ENCODE data around the gene PAFAH1B1. TPM values are rescaled to one million over a fixed set of nuclear protein-coding genes. Genes with fewer than 3 reads are reported as not detected.

Gene PAFAH1B1
- total RNA-seq, 1 donor from 2014 or later, result 96.6 TPM

GRCh38 chr17:2701161-2701995 is 107.9 kb downstream of the PAFAH1B1 start:
- H3K9me3 ChIP-seq (ENCODE audit: control insufficient read depth in 3 of 3, low read length in 3 of 3), result no peaks in the 10 kb centered on the region
- H3K4me1 ChIP-seq (ENCODE audit: control insufficient read depth in 3 of 3, insufficient read depth in 3 of 3, low read length in 3 of 3), result peaks cover 16 to 30% (median 27%) of the 10 kb centered on the region in 3 donors
- H3K27me3 ChIP-seq (ENCODE audit: control insufficient read depth in 3 of 3, insufficient read depth in 3 of 3, low read length in 3 of 3), result no peaks in the 10 kb centered on the region
- no peak overlapping the region for H3K27ac ChIP-seq (ENCODE audit: low read depth, low read length)
- peaks cover 56 to 60% (median 59%) of the 10 kb centered on the region in 3 donors for H3K36me3 ChIP-seq (ENCODE audit: control insufficient read depth in 3 of 3, insufficient read depth in 3 of 3, low read length in 3 of 3)
- no peak overlapping the region for H3K4me3 ChIP-seq (ENCODE audit: low read length in 3 of 3)
- no peak overlapping the region for H3K9ac ChIP-seq (ENCODE audit: low read depth in 1 of 3, low read length in 3 of 3)

- no peak overlapping the region for H3K27ac ChIP-seq (ENCODE audit: low read depth, low read length)
These were observed 108.7 kb downstream of the PAFAH1B1 start for GRCh38 chr17:2701996-2702741.

DNA sequence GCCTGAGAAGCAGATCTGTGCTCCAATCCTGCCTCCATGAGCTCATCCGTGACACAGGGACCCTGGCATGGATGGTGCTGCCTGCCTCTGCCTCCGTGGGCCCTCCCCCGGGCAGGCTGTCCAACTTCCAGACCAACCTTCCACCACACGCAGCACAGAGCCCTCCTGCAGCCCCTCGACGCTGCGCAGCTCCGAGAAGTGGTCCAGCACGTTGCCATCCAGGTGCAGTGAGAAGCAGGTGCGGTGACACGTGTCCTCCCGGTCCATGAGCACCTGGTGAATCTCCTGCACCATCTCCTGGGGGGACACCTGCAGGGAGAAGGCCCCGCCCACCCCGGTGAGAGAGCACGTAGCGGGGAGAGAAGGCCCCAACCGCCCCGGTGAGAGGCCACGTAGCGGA is 109.7 kb downstream of the PAFAH1B1 start:
- no peak overlapping the region for H3K4me3 ChIP-seq (ENCODE audit: low read length in 3 of 3)
- no peaks in the 10 kb centered on the region for H3K9me3 ChIP-seq (ENCODE audit: control insufficient read depth in 3 of 3, low read length in 3 of 3)
- peaks cover 27 to 48% (median 45%) of the 10 kb centered on the region in 3 donors for H3K4me1 ChIP-seq (ENCODE audit: control insufficient read depth in 3 of 3, insufficient read depth in 3 of 3, low read length in 3 of 3)
- no peak overlapping the region for H3K9ac ChIP-seq (ENCODE audit: low read depth in 1 of 3, low read length in 3 of 3)
- peaks cover 39 to 44% (median 44%) of the 10 kb centered on the region in 3 donors for H3K36me3 ChIP-seq (ENCODE audit: control insufficient read depth in 3 of 3, insufficient read depth in 3 of 3, low read length in 3 of 3)
- no peak overlapping the region for H3K27ac ChIP-seq (ENCODE audit: low read depth, low read length)
- H3K27me3 ChIP-seq (ENCODE audit: control insufficient read depth in 3 of 3, insufficient read depth in 3 of 3, low read length in 3 of 3), result no peaks in the 10 kb centered on the region

More at GRCh38 chr17:2701996-2702741, 108.7 kb downstream of the PAFAH1B1 start:
- Histone ChIP-seq H3K9me3 (ENCODE audit: control insufficient read depth in 3 of 3, low read length in 3 of 3) (no peaks in the 10 kb centered on the region), H3K4me1 (ENCODE audit: control insufficient read depth in 3 of 3, insufficient read depth in 3 of 3, low read length in 3 of 3) (peaks cover 24 to 38% (median 35%) of the 10 kb centered on the region in 3 donors), H3K9ac (ENCODE audit: low read depth in 1 of 3, low read length in 3 of 3) (peak overlapping the region in 1 of 3 donors; percentile 16), H3K27me3 (ENCODE audit: control insufficient read depth in 3 of 3, insufficient read depth in 3 of 3, low read length in 3 of 3) (no peaks in the 10 kb centered on the region), H3K36me3 (ENCODE audit: control insufficient read depth in 3 of 3, insufficient read depth in 3 of 3, low read length in 3 of 3) (peaks cover 49 to 54% (median 54%) of the 10 kb centered on the region in 3 donors), H3K4me3 (ENCODE audit: low read length in 3 of 3) (no peak overlapping the region)

DNA sequence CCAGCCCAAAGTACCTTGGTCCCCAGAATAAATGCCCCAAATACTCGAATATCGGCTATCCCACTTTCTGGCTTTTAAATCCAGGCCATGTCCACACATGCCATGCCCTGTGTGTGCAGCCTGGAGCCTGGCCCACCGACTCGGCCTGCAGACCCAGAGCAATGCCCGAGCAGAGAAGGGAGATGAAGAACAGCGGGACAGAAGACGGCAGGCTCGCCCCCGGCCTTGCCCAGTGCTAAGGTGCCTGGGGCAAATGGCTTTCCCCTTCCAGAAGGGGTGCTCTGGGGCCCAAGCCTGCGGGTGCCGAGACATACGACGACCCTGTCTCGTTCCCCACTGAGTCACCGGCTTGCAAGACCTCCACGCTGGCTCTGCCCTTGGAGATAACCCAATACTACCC is 110.2 kb downstream of the PAFAH1B1 start:
- Histone ChIP-seq H3K27me3 (ENCODE audit: control insufficient read depth in 3 of 3, insufficient read depth in 3 of 3, low read length in 3 of 3) (no peaks in the 10 kb centered on the region), H3K9me3 (ENCODE audit: control insufficient read depth in 3 of 3, low read length in 3 of 3) (no peaks in the 10 kb centered on the region), H3K36me3 (ENCODE audit: control insufficient read depth in 3 of 3, insufficient read depth in 3 of 3, low read length in 3 of 3) (peaks cover 36 to 42% (median 40%) of the 10 kb centered on the region in 3 donors), H3K4me3 (ENCODE audit: low read length in 3 of 3) (no peak overlapping the region), H3K9ac (ENCODE audit: low read depth in 1 of 3, low read length in 3 of 3) (peak overlapping the region in 1 of 3 donors; percentile 16), H3K27ac (ENCODE audit: low read depth, low read length) (no peak overlapping the region), H3K4me1 (ENCODE audit: control insufficient read depth in 3 of 3, insufficient read depth in 3 of 3, low read length in 3 of 3) (peaks cover 32 to 53% (median 49%) of the 10 kb centered on the region in 3 donors)

DNA sequence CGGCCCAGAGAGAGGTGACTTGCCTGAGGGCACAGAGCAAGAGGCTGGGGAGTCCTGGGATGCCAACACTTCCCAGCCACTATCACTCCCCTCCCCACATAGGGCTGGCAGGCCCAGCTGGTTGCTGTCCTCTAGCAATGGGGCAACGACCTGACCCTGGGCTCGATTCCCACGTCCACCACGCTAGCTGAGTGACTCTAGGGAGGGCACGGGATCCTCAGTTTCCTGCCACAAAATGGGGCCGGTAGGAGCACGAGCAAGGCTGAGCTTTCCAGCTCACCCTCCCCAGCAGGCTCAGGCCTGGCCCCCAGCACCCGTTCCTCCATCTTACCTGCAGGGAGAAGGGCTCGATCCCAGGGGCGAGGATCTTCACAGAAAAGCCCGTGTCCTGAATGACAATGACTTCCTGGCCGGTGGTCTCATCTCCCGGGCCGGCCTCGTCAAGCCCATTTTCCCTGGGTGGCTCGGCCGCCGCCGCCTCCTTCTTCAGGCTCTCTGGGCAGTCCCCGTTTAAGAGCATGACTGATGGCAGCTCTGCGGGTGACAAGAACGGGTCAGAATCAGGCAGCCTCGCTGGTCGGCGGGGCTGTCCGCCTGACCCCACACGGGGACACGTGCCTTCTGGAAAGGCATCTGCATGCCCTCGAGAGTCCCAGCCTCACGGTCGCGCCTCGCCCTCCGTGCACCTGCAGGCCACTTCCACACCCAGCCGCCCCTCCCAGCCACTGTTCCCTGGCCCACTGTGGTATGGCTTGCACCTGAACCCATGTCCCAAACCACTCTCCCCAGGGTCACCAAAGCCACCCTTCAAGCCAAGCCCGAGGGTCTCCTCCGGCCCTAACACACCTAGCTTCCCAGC is 110.8 kb downstream of the PAFAH1B1 start:
- Histone ChIP-seq H3K4me3 (ENCODE audit: low read length in 3 of 3) (no peak overlapping the region), H3K4me1 (ENCODE audit: control insufficient read depth in 3 of 3, insufficient read depth in 3 of 3, low read length in 3 of 3) (peaks cover 37 to 58% (median 55%) of the 10 kb centered on the region in 3 donors), H3K27ac (ENCODE audit: low read depth, low read length) (peak overlapping the region; percentile 25), H3K9me3 (ENCODE audit: control insufficient read depth in 3 of 3, low read length in 3 of 3) (no peaks in the 10 kb centered on the region), H3K27me3 (ENCODE audit: control insufficient read depth in 3 of 3, insufficient read depth in 3 of 3, low read length in 3 of 3) (no peaks in the 10 kb centered on the region), H3K9ac (ENCODE audit: low read depth in 1 of 3, low read length in 3 of 3) (peak overlapping the region in 1 of 3 donors; percentile 40), H3K36me3 (ENCODE audit: control insufficient read depth in 3 of 3, insufficient read depth in 3 of 3, low read length in 3 of 3) (peaks cover 36 to 40% (median 37%) of the 10 kb centered on the region in 3 donors)

DNA sequence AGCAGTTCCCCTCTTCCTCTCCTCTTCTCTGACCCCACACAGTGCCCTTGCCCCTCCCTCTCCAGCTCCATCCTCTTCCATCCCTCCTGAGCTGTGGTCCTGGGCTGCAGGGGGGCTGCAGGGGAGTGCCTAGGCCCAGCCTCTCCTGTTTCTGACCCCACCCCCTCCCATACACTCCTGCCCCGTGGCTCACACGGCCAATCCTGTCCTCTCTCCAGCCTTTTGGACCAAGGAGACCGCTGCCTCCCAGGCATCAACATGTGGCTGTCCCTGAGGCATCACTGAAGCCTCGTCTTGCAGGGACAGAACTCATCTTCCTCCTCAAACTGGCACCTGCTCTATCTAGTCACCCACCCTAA is 111.4 kb downstream of the PAFAH1B1 start:
- no peak overlapping the region for H3K27ac ChIP-seq (ENCODE audit: low read depth, low read length)

GRCh38 chr17:2705263-2705662 is 111.8 kb downstream of the PAFAH1B1 start:
- Histone ChIP-seq H3K4me1 (ENCODE audit: control insufficient read depth in 3 of 3, insufficient read depth in 3 of 3, low read length in 3 of 3) (peaks cover 47 to 67% (median 65%) of the 10 kb centered on the region in 3 donors), H3K9ac (ENCODE audit: low read depth in 1 of 3, low read length in 3 of 3) (peak overlapping the region in 1 of 3 donors; percentile 50), H3K36me3 (ENCODE audit: control insufficient read depth in 3 of 3, insufficient read depth in 3 of 3, low read length in 3 of 3) (peaks cover 31 to 36% (median 33%) of the 10 kb centered on the region in 3 donors), H3K27ac (ENCODE audit: low read depth, low read length) (no peak overlapping the region), H3K9me3 (ENCODE audit: control insufficient read depth in 3 of 3, low read length in 3 of 3) (no peaks in the 10 kb centered on the region), H3K4me3 (ENCODE audit: low read length in 3 of 3) (no peak overlapping the region), H3K27me3 (ENCODE audit: control insufficient read depth in 3 of 3, insufficient read depth in 3 of 3, low read length in 3 of 3) (no peaks in the 10 kb centered on the region)

More for the DNA sequence above, 111.4 kb downstream of the PAFAH1B1 start:
- Histone ChIP-seq H3K4me1 (ENCODE audit: control insufficient read depth in 3 of 3, insufficient read depth in 3 of 3, low read length in 3 of 3) (peaks cover 43 to 63% (median 61%) of the 10 kb centered on the region in 3 donors), H3K36me3 (ENCODE audit: control insufficient read depth in 3 of 3, insufficient read depth in 3 of 3, low read length in 3 of 3) (peaks cover 34 to 40% (median 36%) of the 10 kb centered on the region in 3 donors), H3K9ac (ENCODE audit: low read depth in 1 of 3, low read length in 3 of 3) (peak overlapping the region in 1 of 3 donors; percentile 40), H3K9me3 (ENCODE audit: control insufficient read depth in 3 of 3, low read length in 3 of 3) (no peaks in the 10 kb centered on the region), H3K4me3 (ENCODE audit: low read length in 3 of 3) (no peak overlapping the region), H3K27me3 (ENCODE audit: control insufficient read depth in 3 of 3, insufficient read depth in 3 of 3, low read length in 3 of 3) (no peaks in the 10 kb centered on the region)

DNA sequence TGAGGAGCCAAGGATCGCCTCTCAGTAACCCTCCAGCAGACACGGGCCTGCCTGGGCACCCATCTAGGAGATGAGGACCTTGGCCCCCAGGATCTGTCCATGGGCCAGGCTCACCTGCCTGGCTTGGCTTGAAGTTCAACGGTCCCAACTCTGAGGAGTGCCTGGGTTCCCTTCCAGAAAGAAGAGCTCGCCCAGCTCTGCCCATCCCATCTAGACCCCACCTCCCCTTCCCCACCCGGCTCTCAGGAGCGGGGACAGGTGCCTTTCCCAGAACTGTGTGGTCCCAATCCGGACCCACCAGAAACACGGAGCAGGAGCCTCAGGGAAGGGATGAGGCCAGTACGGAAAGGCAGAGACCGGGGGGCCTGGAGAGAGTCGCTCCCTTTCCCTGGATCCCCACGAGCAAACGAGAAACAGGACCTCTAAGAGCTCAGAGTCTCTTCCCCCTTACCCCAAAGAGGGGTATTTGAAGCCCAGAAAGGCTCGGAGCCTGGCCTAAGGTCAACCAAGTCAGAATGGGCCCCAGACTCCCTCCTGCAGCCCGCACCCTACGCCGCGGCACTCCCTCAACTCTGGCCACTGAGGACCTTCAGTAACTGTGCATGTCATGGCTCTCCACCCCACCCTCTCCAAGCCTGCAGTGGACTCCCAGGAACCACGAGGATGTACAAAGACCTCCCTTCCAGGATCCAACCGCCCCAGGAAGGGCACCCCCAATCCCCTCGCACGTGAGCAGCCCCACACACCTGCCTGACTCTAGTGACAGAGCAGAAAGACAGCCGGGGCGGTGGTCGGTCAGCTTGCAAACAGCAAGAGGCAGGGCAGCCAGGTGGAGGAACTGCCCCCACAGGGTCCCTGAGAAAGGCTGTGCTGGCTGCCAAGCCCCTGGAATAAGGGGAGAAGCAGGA is 112.7 kb downstream of the PAFAH1B1 start:
- H3K27ac ChIP-seq (ENCODE audit: low read depth, low read length), result peak overlapping the region; percentile 94
- peak overlapping the region; percentile 84 to 98 (median 85) for H3K9ac ChIP-seq (ENCODE audit: low read depth in 1 of 3, low read length in 3 of 3)
- H3K36me3 ChIP-seq (ENCODE audit: control insufficient read depth in 3 of 3, insufficient read depth in 3 of 3, low read length in 3 of 3), result peaks cover 22 to 29% (median 25%) of the 10 kb centered on the region in 3 donors
- no peaks in the 10 kb centered on the region for H3K27me3 ChIP-seq (ENCODE audit: control insufficient read depth in 3 of 3, insufficient read depth in 3 of 3, low read length in 3 of 3)
- H3K9me3 ChIP-seq (ENCODE audit: control insufficient read depth in 3 of 3, low read length in 3 of 3), result no peaks in the 10 kb centered on the region
- peaks cover 55 to 75% (median 72%) of the 10 kb centered on the region in 3 donors for H3K4me1 ChIP-seq (ENCODE audit: control insufficient read depth in 3 of 3, insufficient read depth in 3 of 3, low read length in 3 of 3)
- H3K4me3 ChIP-seq (ENCODE audit: low read length in 3 of 3), result peak overlapping the region; percentile 48 to 94 (median 83)
